HepG2 (cell line): Measurements from ENCODE around the gene STON1. TPM values are rescaled to one million over a fixed set of nuclear protein-coding genes. Genes with fewer than 3 reads are reported as not detected.
A peak's percentile ranks its signal among the peaks of the same experiment; 100 is the strongest.

Experiments
- ATAC-seq: fragments of 200-7000 bp; cut with Tn5 transposase; 3 replicates; pipeline ENCODE4 v1.9.1; 2020; ENCODE audit warnings: mild to moderate bottlenecking, moderate library complexity
- BruUV-seq: library from RNA; stranded (reverse); fragments of 400-500 nt; replicated peaks from 2 replicates; lab custom pipeline; 2021; lab: Mats Ljungman, UMichigan
- CTCF ChIA-PET: fragments of 300-600 bp; formaldehyde crosslinking; extraction: SDS; loops from one replicate; lab custom pipeline; 2021; ENCODE audit warnings: low total read pairs, inconsistent platforms, low intra/inter-chr PET ratio; lab: Yijun Ruan, JAX
- POLR2A ChIA-PET: fragments of 350-600 bp; sonication (Branson Sonifier 250); formaldehyde crosslinking; loops from one replicate; lab custom pipeline; 2020; ENCODE audit warnings: antibody characterized with exemption, inconsistent platforms; lab: Yijun Ruan, JAX
- DNase-seq: peaks from one replicate; pipeline ENCODE4 v3.0.0-alpha.2; 2015; ENCODE audit warnings: low spot score
- FAIRE-seq: peaks from 3 replicates; lab custom pipeline; 2011; peaks lifted over from hg19 to GRCh38; lab: Jason Lieb, UNC
- H2AFZ ChIP-seq: one replicate; pipeline ENCODE4 v1.6.1; 2011; ENCODE audit warnings: low read length, inconsistent platforms
- H3K27ac ChIP-seq: fragments of 300-600 bp; 3 replicates; pipeline ENCODE4 v1.8.0; 2011; ENCODE audit warnings: mixed run types, mild to moderate bottlenecking, mixed read lengths, low read length, inconsistent platforms; ENCODE audit not compliant: insufficient read depth; ENCODE audit errors: extremely low read length
- H3K27me3 ChIP-seq, 2 experiments: fragments of 200-600 bp in 1 of 2; 2 replicates in 1 of 2; 3 replicates in 1 of 2; pipeline versions ENCODE4 v1.6.0 to v1.8.0; 2011; ENCODE audit warnings: low read length in 2 of 2, mild to moderate bottlenecking in 2 of 2, moderate library complexity in 2 of 2, inconsistent platforms in 1 of 2; ENCODE audit not compliant: insufficient read depth in 2 of 2, control insufficient read depth in 1 of 2
- H3K36me3 ChIP-seq, 2 experiments: fragments of 200-600 bp in 1 of 2; replicated peaks in 1 of 2; 2 replicates in 1 of 2; 3 replicates in 1 of 2; pipeline versions ENCODE4 v1.5.1 to v1.8.0; 2011; ENCODE audit warnings: low read length in 2 of 2, inconsistent platforms in 1 of 2; ENCODE audit not compliant: insufficient read depth in 2 of 2, control insufficient read depth in 1 of 2
- H3K4me1 ChIP-seq: 2 replicates; pipeline ENCODE4 v1.5.1; 2012; ENCODE audit warnings: low read length, inconsistent platforms; ENCODE audit not compliant: insufficient read depth
- H3K4me2 ChIP-seq: 2 replicates; pipeline ENCODE4 v1.6.0; 2011; ENCODE audit warnings: low read depth, low read length, inconsistent platforms
- H3K4me3 ChIP-seq, 3 experiments: fragments of 200-600 bp in 1 of 3; sonication (generic), shearing (Covaris generic) in 1 of 3; replicated peaks in 1 of 3; 2 replicates each; pipeline ENCODE4 v1.5.1; 2011 to 2016; ENCODE audit warnings: low read length in 3 of 3, inconsistent platforms in 2 of 3, low read depth in 2 of 3, mild to moderate bottlenecking in 2 of 3, control low read depth in 1 of 3, mixed read lengths in 1 of 3; ENCODE audit not compliant: insufficient read depth in 1 of 3
- H3K79me2 ChIP-seq: one replicate; pipeline ENCODE4 v1.6.1; 2011; ENCODE audit warnings: low read length, inconsistent platforms; ENCODE audit not compliant: insufficient read depth
- H3K9ac ChIP-seq: 2 replicates; pipeline ENCODE4 v1.6.0; 2011; ENCODE audit warnings: mild to moderate bottlenecking, low read depth, low read length, inconsistent platforms; ENCODE audit not compliant: insufficient read depth
- H3K9me3 ChIP-seq: 2 replicates; pipeline ENCODE4 v1.5.1; 2012; ENCODE audit warnings: mild to moderate bottlenecking, low read length
- H4K20me1 ChIP-seq: 2 replicates; pipeline ENCODE4 v1.6.0; 2011; ENCODE audit warnings: inconsistent platforms, mild to moderate bottlenecking, low read length, moderate library complexity; ENCODE audit not compliant: insufficient read depth
- ESRRA ChIP-seq: sonication (generic); formaldehyde crosslinking; IDR thresholded peaks from 2 replicates; pipeline ENCODE4 v1.5.1; 2020; ENCODE audit warnings: mild to moderate bottlenecking, low read depth, missing genetic modification reagents
- RFX1 ChIP-seq: fragments of 450-650 bp; IDR thresholded peaks from 2 replicates; pipeline ENCODE4 v1.6.1; 2017
- SCMH1 ChIP-seq: sonication (generic); formaldehyde crosslinking; IDR thresholded peaks from 2 replicates; pipeline ENCODE4 v1.9.0; 2021; ENCODE audit warnings: missing genetic modification reagents, mild to moderate bottlenecking, borderline replicate concordance
- STAG1 ChIP-seq: sonication (generic); formaldehyde crosslinking; IDR thresholded peaks from 2 replicates; pipeline ENCODE4 v1.4.0; 2020; ENCODE audit warnings: missing genetic modification reagents
- ZNF17 ChIP-seq: sonication (generic); formaldehyde crosslinking; IDR thresholded peaks from 2 replicates; pipeline ENCODE4 v1.5.0; 2020; ENCODE audit warnings: mild to moderate bottlenecking, missing genetic modification reagents
- ZNF567 ChIP-seq: sonication (generic); formaldehyde crosslinking; IDR thresholded peaks from 2 replicates; pipeline ENCODE4 v1.8.1; 2023; ENCODE audit warnings: mild to moderate bottlenecking, missing genetic modification reagents, borderline replicate concordance
- ZNF670 ChIP-seq: sonication (generic); formaldehyde crosslinking; IDR thresholded peaks from 2 replicates; pipeline ENCODE4 v1.8.0; 2022; ENCODE audit warnings: mild to moderate bottlenecking, missing genetic modification reagents, borderline replicate concordance
- WGBS: methylation state at CpG from one replicate; pipeline ENCODE4 v1.1.6; 2017; ENCODE audit warnings: low lambda C conversion rate; 5-methylcytosine and 5-hydroxymethylcytosine counted together
- in situ Hi-C: cut with HindIII; loops from 2 replicates; pipeline ENCODE4 v1.10.0; 2017; ENCODE audit warnings: low pct_unique_long_range_greater_than_20kb; ENCODE audit not compliant: extremely low pct_ligation_motif_present
- intact Hi-C: fragments of 100-400 bp; cut with micrococcal nuclease; formaldehyde crosslinking; loops from one replicate; pipeline ENCODE4 v1.10.0; 2022; ENCODE audit not compliant: unreplicated experiment
- polyA plus RNA-seq, 8 experiments: library from polyadenylated mRNA; depleted of rRNA in 3 of 8; stranded (reverse) in 7 of 8; unstranded in 1 of 8; fragments of >200 nt; fragmentation: Illumina TruSeq in 4 of 8; extraction: Trizol in 4 of 8; gene quantifications; 2 replicates each; pipeline versions ENCODE4 v1.2.1 to v1.2.3, GENCODE V29; 2011 to 2016; ENCODE audit warnings: low read depth in 4 of 8, missing spikeins in 1 of 8, mixed read lengths in 1 of 8; ENCODE audit not compliant: insufficient read depth in 1 of 8
- total RNA-seq, 5 experiments: library from RNA; depleted of rRNA; stranded (reverse); fragments of >200 nt; fragmentation: Illumina TruSeq; extraction: Trizol; gene quantifications; 2 replicates each; pipeline ENCODE4 v1.2.3, GENCODE V29; 2016; ENCODE audit warnings: low read depth in 1 of 5
- TF ChIP-seq, protein P1 (sequence below): IDR thresholded peaks from 2 replicates; pipeline ENCODE4 v1.6.1; 2018; ENCODE audit warnings: missing genetic modification reagents

The STON1 gene
- total and polyA plus RNA-seq, 2 of the 13 experiments (the other 11 are each of a cell fraction or from before 2014, with no cell fraction given): 0.09 to 0.28 TPM

DNA sequence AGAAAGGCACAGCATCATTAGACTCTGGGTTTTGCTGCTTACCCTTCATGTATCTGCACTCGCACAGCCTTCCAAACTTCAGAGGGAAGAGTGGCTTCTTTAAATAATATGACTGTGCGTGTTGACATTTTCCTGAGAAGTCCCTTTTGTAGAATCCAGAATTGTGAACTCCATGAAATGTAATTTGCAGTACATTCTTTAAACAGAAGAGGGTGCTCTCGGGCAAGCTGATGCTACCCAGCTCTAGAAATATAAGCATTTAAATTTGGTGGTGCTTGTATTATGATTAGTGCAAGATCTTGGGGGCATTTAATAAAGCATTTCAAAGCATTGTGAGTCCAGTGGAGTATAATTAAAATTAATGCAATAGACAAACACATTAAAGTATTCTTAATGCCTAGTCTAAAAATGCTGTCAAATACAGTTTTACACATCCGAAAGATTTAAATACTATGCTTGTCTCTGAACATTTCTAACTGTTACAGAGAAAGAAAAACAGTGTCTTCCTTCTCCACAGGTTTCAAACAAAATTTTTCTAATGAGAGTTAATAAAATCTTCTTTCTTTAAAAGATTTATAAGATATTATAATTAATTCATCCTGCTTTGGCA lies 70.4 kb downstream of the STON1 start (continued):
- TF ChIP-seq ZNF17 (CRISPR knock-in tag) (no peak), ZNF670 (no peak), STAG1 (CRISPR knock-in tag) (peak; percentile 62), ZNF567 (CRISPR knock-in tag) (no peak)
- TF ChIP-seq, protein P1, sequence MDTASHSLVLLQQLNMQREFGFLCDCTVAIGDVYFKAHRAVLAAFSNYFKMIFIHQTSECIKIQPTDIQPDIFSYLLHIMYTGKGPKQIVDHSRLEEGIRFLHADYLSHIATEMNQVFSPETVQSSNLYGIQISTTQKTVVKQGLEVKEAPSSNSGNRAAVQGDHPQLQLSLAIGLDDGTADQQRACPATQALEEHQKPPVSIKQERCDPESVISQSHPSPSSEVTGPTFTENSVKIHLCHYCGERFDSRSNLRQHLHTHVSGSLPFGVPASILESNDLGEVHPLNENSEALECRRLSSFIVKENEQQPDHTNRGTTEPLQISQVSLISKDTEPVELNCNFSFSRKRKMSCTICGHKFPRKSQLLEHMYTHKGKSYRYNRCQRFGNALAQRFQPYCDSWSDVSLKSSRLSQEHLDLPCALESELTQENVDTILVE (CRISPR knock-in tag): no peak

DNA sequence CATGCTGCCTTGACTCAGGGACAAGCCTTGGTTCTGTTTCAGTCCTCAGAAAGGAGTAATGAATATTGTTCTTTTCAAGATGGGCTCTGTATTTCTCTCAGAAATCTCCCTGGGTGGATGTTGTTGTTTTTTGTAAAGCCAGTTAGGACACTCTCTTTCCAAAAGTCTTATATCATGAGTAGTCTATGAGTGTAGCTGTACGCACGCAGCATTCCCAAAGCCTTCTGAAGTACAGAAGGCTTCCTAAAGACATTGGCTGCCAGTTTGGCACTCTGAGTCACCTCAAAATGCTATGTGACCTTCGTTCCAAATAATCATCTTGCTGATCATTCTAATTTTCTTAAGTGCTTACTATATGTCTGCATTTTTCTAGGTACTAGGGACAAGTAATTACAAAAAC lies 71.0 kb downstream of the STON1 start:
- FAIRE-seq (no peak), ATAC-seq (no peak), DNase-seq (no peak)
- no peaks in the 10 kb centered on the region for H3K9me3 ChIP-seq
- WGBS: 67% methylated on average over 3 of the region's 3 CpGs
- H3K27me3 ChIP-seq: no peaks in the 10 kb centered on the region
- no peak overlapping the region for H3K27ac ChIP-seq
- TF ChIP-seq SCMH1 (CRISPR knock-in tag) (no peak), ESRRA (CRISPR knock-in tag) (no peak), RFX1 (no peak)
- in situ Hi-C loops (loop anchor here (10.0 kb wide), 1 partner anchor 124 kb away; no protein-coding TSS in a partner anchor), intact Hi-C loops (loop anchor here (1.0 to 5.0 kb wide), 3 partner anchors 124 to 1891 kb away; no protein-coding TSS in a partner anchor)
- ChIA-PET CTCF (interaction anchor here (1.7 kb wide), 1 partner anchor 1544 kb away, joined by 6 read pairs; no protein-coding TSS in a partner anchor), POLR2A (no interaction called here)
- H3K79me2 ChIP-seq: no peaks in the 10 kb centered on the region
- H3K9ac ChIP-seq: no peak overlapping the region
- no TSS peak for BruUV-seq
- H2AFZ ChIP-seq: no peak overlapping the region
- no peaks in the 10 kb centered on the region for H3K36me3 ChIP-seq
- H3K4me1 ChIP-seq: no peaks in the 10 kb centered on the region
- no peak overlapping the region for H3K4me2 ChIP-seq
- no peaks in the 10 kb centered on the region for H4K20me1 ChIP-seq
- H3K4me3 ChIP-seq: no peak overlapping the region
